NCI-H2227 (cell line): ENCODE data around the gene NKTR.

Source experiments
- DNase-seq: peaks from one replicate; lab custom pipeline; 2025; ENCODE audit not compliant: unreplicated experiment; lab: John Stamatoyannopoulos, UW

Gene NKTR

GRCh38 chr3:42693530-42693930 lies 93.0 kb downstream of the NKTR start:
- no peak for DNase-seq

- DNase-seq, result no peak
Observed at GRCh38 chr3:42694366-42694765, 93.9 kb downstream of the NKTR start.

GRCh38 chr3:42696356-42697288 lies 96.1 kb downstream of the NKTR start:
- DNase-seq, result no peak

- no peak for DNase-seq
Observed at GRCh38 chr3:42697289-42698051, 97.0 kb downstream of the NKTR start.
